Measurements from ENCODE around the gene GAMT.

GRCh38 chr19:1383017-1383311, 18.4 kb downstream of the GAMT start:
- TF ChIP-seq CTCF (IDR thresholded peaks at IDR 0.05) = no peak
- no peak for TF ChIP-seq POLR2A (IDR thresholded peaks at IDR 0.05)
- no peak for TF ChIP-seq POLR2AphosphoS5 (IDR thresholded peaks at IDR 0.05)
